GM20000 (cell line): ENCODE results near the gene CACNG6.

Experiments used
- DNase-seq: peaks from one replicate; pipeline ENCODE4 v3.0.0; 2012; ENCODE audit warnings: low spot score
- TF ChIP-seq, protein P1 (sequence below): IDR thresholded peaks from 2 replicates; pipeline ENCODE4 v1.5.1; 2012; ENCODE audit warnings: mild to moderate bottlenecking, control low read depth; ENCODE audit errors: extremely low read depth, missing control alignments

The CACNG6 gene, protein sequence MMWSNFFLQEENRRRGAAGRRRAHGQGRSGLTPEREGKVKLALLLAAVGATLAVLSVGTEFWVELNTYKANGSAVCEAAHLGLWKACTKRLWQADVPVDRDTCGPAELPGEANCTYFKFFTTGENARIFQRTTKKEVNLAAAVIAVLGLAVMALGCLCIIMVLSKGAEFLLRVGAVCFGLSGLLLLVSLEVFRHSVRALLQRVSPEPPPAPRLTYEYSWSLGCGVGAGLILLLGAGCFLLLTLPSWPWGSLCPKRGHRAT

DNA sequence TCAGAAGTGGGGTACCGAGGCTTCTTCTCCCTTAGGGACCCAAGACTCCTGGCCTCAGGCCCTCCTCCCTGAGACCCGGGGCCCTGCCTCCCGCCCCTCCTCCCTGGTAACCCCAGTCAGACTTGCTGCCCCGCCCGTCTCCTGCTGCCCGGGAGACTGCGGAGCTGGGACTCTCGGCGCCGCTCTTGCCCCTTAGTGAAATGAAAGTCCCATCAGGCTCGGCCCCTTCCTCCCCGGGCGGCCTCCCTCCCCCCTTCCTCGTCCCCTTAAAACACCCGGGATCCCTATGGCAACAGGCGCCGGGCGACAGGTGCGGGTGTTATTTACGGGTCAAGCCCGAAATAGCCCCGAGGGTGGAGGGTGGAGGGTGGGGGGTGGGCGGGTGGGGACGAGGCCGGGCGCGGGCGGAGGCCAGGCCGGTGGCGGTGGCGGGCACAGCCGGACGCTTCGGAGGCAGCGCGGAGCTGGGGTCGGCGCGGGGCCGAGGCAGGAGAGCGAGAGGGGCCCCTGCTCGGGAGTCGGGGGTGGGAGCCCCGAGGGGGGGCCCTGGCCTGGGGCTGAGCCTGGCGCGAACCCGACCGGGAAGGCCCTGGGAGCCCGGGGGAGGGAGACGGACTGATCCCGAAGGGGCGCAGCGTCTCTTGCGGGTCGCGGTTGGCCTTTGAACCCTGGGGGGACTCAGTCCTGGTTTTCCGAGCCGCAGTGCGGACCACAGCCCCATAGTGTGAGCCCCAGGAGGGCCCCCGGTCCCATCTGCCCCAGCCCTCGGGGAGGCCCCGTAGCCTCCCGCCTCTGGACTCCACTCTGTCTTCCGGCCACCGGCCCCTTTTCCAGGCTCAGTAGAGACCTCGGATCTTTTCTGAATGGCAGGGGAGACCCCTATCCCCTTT is at the start of gene CACNG6:
Gene CACNG6 (plus strand): TSS at position 414 of the 890 bp plus-strand sequence. CDS start 1,241 bp downstream, outside the sequence.
- DNase-seq: peak; percentile 42
- TF ChIP-seq, protein P1, sequence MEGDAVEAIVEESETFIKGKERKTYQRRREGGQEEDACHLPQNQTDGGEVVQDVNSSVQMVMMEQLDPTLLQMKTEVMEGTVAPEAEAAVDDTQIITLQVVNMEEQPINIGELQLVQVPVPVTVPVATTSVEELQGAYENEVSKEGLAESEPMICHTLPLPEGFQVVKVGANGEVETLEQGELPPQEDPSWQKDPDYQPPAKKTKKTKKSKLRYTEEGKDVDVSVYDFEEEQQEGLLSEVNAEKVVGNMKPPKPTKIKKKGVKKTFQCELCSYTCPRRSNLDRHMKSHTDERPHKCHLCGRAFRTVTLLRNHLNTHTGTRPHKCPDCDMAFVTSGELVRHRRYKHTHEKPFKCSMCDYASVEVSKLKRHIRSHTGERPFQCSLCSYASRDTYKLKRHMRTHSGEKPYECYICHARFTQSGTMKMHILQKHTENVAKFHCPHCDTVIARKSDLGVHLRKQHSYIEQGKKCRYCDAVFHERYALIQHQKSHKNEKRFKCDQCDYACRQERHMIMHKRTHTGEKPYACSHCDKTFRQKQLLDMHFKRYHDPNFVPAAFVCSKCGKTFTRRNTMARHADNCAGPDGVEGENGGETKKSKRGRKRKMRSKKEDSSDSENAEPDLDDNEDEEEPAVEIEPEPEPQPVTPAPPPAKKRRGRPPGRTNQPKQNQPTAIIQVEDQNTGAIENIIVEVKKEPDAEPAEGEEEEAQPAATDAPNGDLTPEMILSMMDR: no peak

DNA sequence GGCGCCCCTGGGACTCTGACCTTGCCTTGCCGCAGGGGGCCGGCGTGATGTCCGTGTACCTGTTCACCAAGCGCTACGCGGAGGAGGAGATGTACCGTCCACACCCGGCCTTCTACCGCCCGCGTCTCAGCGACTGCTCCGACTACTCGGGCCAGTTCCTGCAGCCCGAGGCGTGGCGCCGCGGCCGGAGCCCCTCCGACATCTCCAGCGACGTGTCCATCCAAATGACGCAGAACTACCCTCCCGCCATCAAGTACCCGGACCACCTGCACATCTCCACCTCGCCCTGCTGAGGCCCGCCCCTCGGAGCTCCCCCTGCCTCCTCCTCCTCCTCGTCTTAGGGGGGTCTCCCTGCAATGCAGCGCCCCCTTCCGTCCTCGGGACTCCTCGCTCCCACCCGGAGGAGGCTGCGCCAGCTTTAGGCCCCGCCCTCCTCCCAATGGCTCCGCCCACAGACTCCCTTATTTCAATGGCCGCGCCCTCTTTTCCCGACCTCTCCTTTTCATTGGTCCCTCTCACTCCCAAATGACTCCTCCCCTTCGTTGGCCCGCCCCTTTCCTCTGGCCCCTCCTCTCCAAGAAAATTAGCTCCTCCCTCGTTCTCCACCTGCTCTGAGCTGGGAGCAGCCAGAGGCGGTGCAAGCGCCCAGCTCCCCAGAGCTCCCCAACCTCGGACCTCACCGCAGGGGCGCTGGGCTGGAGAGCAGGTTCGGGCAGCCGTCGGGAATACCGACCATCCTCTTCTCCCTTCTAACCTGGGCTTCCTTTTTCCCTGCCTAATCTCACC is 49.2 kb upstream of the CACNG6 start:
- no peak for DNase-seq
- TF ChIP-seq, protein P1: no peak

DNA sequence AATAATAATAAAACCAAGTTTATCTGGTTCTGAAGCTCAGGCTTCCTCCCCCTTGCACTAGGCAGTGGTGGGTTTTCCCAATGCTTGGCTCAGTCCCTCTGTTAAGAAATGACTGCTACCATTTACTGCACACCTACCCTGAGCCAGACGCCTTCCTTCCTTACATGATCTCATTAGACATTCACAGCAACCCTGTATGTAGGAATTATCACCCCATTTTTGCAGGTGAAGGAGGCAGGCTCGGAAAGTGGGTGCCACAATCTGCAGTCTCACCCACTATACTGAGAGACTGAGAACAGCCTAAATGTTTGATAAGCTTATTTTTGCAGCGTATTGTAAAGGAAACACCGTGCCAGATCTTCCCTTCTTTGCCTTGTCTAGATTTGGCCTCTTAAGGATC is 47.0 kb upstream of the CACNG6 start:
- TF ChIP-seq, protein P1: no peak
- no peak for DNase-seq

DNA sequence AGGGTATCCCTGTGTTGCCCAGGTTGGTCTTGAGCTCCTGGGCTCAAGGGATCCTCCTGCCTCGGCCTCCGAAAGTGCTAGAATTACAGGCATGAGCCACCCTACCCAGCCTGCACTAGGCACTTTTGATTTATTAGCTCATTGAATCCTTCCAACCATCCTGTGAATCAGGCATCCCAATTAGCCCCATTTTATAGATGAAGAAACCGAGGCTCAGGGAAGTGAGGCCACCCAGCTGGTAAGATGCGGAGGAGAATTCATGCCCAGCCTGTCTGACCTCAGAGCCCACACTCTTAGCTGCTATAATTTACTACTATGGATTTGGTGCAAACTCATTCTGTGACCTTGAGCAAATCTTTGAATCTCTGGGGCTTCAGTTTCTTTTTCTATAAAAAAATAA is 46.5 kb upstream of the CACNG6 start:
- TF ChIP-seq, protein P1: no peak
- DNase-seq: no peak

DNA sequence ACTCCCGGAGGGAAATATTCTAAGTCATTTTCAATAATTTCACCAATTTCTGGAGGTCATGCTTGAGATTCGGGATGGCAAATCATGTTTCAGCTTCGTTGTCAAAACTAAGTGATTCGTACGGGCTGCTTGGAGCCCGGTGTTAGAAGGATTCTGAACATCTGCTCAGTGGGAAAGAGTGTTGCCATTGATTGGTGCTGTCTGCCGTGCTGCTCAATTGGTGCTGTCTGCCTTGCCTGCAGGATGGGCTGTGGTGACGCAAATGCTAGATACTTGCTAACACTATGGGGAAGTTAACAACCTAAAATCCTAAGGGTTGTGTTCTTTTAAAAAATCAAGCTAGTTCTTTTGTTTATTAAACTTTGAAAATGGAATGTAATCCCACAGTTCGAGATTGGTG is 46.0 kb upstream of the CACNG6 start:
- TF ChIP-seq, protein P1: no peak

DNA sequence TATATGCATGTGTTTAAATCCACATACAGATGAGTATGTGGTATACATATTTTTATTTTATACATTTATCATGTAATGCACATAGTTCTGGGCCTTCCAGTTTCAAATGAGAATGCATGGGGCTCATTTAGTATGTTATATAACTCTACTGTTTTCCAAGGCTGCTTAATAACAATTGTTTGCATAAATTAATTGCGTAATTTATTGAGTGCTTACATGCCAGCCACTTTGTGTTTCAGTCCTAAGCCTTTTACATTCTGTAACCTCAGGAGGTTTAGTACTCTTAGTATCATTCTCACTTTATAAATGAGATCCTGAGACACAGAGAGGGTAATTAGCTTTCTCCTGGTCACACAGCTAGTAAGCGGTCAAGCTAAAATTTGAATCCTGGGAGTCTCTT is 45.4 kb upstream of the CACNG6 start:
- TF ChIP-seq, protein P1: no peak
- DNase-seq: no peak

More for the DNA sequence above, 46.0 kb upstream of the CACNG6 start:
- DNase-seq: no peak
